ENCODE data around the gene SFMBT2.

- TF ChIP-seq, protein P1, sequence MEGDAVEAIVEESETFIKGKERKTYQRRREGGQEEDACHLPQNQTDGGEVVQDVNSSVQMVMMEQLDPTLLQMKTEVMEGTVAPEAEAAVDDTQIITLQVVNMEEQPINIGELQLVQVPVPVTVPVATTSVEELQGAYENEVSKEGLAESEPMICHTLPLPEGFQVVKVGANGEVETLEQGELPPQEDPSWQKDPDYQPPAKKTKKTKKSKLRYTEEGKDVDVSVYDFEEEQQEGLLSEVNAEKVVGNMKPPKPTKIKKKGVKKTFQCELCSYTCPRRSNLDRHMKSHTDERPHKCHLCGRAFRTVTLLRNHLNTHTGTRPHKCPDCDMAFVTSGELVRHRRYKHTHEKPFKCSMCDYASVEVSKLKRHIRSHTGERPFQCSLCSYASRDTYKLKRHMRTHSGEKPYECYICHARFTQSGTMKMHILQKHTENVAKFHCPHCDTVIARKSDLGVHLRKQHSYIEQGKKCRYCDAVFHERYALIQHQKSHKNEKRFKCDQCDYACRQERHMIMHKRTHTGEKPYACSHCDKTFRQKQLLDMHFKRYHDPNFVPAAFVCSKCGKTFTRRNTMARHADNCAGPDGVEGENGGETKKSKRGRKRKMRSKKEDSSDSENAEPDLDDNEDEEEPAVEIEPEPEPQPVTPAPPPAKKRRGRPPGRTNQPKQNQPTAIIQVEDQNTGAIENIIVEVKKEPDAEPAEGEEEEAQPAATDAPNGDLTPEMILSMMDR (IDR thresholded peaks at IDR 0.05): no peak
- TF ChIP-seq POLR2AphosphoS5 (IDR thresholded peaks at IDR 0.05) (no peak), POLR2A (IDR thresholded peaks at IDR 0.05) (no peak)
These were observed 25.8 kb upstream of the SFMBT2 start for GRCh38 chr10:7436490-7437100.

Measured in prostate gland (tissue), 2 donors.